Stimulated activated naive B cell treated with anti-CD40 and anti-IgM and Interleukin-4, amounts not matched to agents 10 μg/mL and 1 μg/mL and 100 μg/mL, for 72 hours (primary cell): ENCODE data around the gene SRPK2.
"Not testable (repeated sequence)": the region's sequence is repeated elsewhere in the genome, so short reads cannot be mapped to it uniquely, and the experiment has no call there.

ENCODE experiments used
- ATAC-seq, 2 donors: fragments of 150-1000 bp; cut with Tn5 transposase; replicated peaks; 2 replicates each; pipeline ENCODE4 v1.10.0; 2021; ENCODE audit warnings: moderate library complexity in 1 of 2
- DNase-seq: peaks from one replicate; pipeline ENCODE4 v3.0.0; 2021
- H3K27ac Mint-ChIP-seq: one replicate; pipeline ENCODE4 v1.8.0; 2022; ENCODE audit warnings: mild to moderate bottlenecking, mixed read lengths
- H3K27me3 Mint-ChIP-seq, 2 donors: one replicate each; pipeline ENCODE4 v1.8.0; 2022; ENCODE audit warnings: mixed read lengths in 2 of 2
- H3K36me3 Mint-ChIP-seq, 2 donors: one replicate each; pipeline ENCODE4 v1.8.0; 2022; ENCODE audit warnings: mixed read lengths in 2 of 2, mild to moderate bottlenecking in 1 of 2
- H3K4me1 Mint-ChIP-seq, 2 donors: one replicate each; pipeline ENCODE4 v1.8.0; 2022; ENCODE audit warnings: mixed read lengths in 2 of 2, mild to moderate bottlenecking in 1 of 2
- H3K4me3 Mint-ChIP-seq, 2 donors: one replicate each; pipeline ENCODE4 v1.8.0; 2022; ENCODE audit warnings: mild to moderate bottlenecking in 2 of 2, mixed read lengths in 2 of 2, moderate library complexity in 1 of 2
- H3K9me3 Mint-ChIP-seq, 2 donors: one replicate each; pipeline ENCODE4 v1.8.0; 2022; ENCODE audit warnings: mixed read lengths in 2 of 2, mild to moderate bottlenecking in 1 of 2

The SRPK2 gene

GRCh38 chr7:105294482-105294881 lies 94.2 kb downstream of the SRPK2 start:
- Mint-ChIP-seq H3K4me1 (peaks cover 20 to 42% of the 10 kb centered on the region in 2 donors), H3K36me3 (peaks cover 7 to 15% of the 10 kb centered on the region in 2 donors)
- H3K27ac Mint-ChIP-seq, ATAC-seq, H3K27me3 Mint-ChIP-seq, H3K4me3 Mint-ChIP-seq, H3K9me3 Mint-ChIP-seq, DNase-seq: not testable (repeated sequence)

- ATAC-seq (no peak), DNase-seq (no peak)
- peaks cover 9 to 15% of the 10 kb centered on the region in 2 donors for H3K4me1 Mint-ChIP-seq
- peak overlapping the region; percentile 4 for H3K27ac Mint-ChIP-seq
- no peaks in the 10 kb centered on the region for H3K9me3 Mint-ChIP-seq
- H3K4me3 Mint-ChIP-seq: no peak overlapping the region
- H3K27me3 Mint-ChIP-seq: no peaks in the 10 kb centered on the region
- H3K36me3 Mint-ChIP-seq: peaks cover 8 to 15% of the 10 kb centered on the region in 2 donors
Measured at GRCh38 chr7:105289704-105290103, 99.0 kb downstream of the SRPK2 start.

GRCh38 chr7:105286441-105286840 lies 102.3 kb downstream of the SRPK2 start:
- DNase-seq (no peak), ATAC-seq (no peak)
- Mint-ChIP-seq H3K9me3 (no peaks in the 10 kb centered on the region), H3K4me3 (no peak overlapping the region), H3K36me3 (peaks cover 8 to 15% of the 10 kb centered on the region in 2 donors), H3K4me1 (peaks cover 9 to 19% of the 10 kb centered on the region in 2 donors), H3K27me3 (no peaks in the 10 kb centered on the region), H3K27ac (no peak overlapping the region)

GRCh38 chr7:105285118-105285874 lies 103.4 kb downstream of the SRPK2 start:
- Mint-ChIP-seq H3K4me3 (no peak overlapping the region), H3K4me1 (peaks cover 9 to 16% of the 10 kb centered on the region in 2 donors), H3K36me3 (peaks cover 6 to 17% of the 10 kb centered on the region in 2 donors), H3K27ac (peak overlapping the region; percentile 65), H3K9me3 (no peaks in the 10 kb centered on the region), H3K27me3 (no peaks in the 10 kb centered on the region)
- DNase-seq: no peak
- ATAC-seq: no peak

- Mint-ChIP-seq H3K4me1 (peaks cover 7 to 13% of the 10 kb centered on the region in 2 donors), H3K4me3 (no peak overlapping the region), H3K27ac (no peak overlapping the region), H3K27me3 (no peaks in the 10 kb centered on the region), H3K9me3 (no peaks in the 10 kb centered on the region), H3K36me3 (peaks cover 3 to 9% of the 10 kb centered on the region in 2 donors)
- DNase-seq: no peak
- ATAC-seq: no peak
Measured at GRCh38 chr7:105284014-105284413, 104.7 kb downstream of the SRPK2 start.

GRCh38 chr7:105281966-105282365 lies 106.8 kb downstream of the SRPK2 start:
- DNase-seq: no peak
- H3K27ac Mint-ChIP-seq: no peak overlapping the region
- ATAC-seq: no peak

GRCh38 chr7:105279688-105280007 lies 109.1 kb downstream of the SRPK2 start:
- H3K27me3 Mint-ChIP-seq: no peaks in the 10 kb centered on the region
- no peak overlapping the region for H3K27ac Mint-ChIP-seq
- H3K9me3 Mint-ChIP-seq: no peaks in the 10 kb centered on the region
- DNase-seq (no peak), ATAC-seq (peak; percentile 56 to 61)
- H3K4me3 Mint-ChIP-seq: no peak overlapping the region
- peaks cover 0 to 8% of the 10 kb centered on the region in 2 donors for H3K36me3 Mint-ChIP-seq
- peaks cover 10 to 20% of the 10 kb centered on the region in 2 donors for H3K4me1 Mint-ChIP-seq

More at GRCh38 chr7:105281966-105282365, 106.8 kb downstream of the SRPK2 start:
- H3K4me3 Mint-ChIP-seq: no peak overlapping the region
- no peaks in the 10 kb centered on the region for H3K27me3 Mint-ChIP-seq
- peaks cover 9 to 18% of the 10 kb centered on the region in 2 donors for H3K4me1 Mint-ChIP-seq
- H3K9me3 Mint-ChIP-seq: no peaks in the 10 kb centered on the region
- peaks cover 3 to 9% of the 10 kb centered on the region in 2 donors for H3K36me3 Mint-ChIP-seq

GRCh38 chr7:105278973-105279687 lies 109.6 kb downstream of the SRPK2 start:
- Mint-ChIP-seq H3K9me3 (no peaks in the 10 kb centered on the region), H3K36me3 (peaks cover 0 to 8% of the 10 kb centered on the region in 2 donors), H3K27ac (no peak overlapping the region), H3K4me3 (no peak overlapping the region), H3K27me3 (no peaks in the 10 kb centered on the region), H3K4me1 (peaks cover 11 to 17% of the 10 kb centered on the region in 2 donors)
- ATAC-seq (peak; percentile 47 to 49), DNase-seq (no peak)

- Mint-ChIP-seq H3K27me3 (no peaks in the 10 kb centered on the region), H3K36me3 (peaks cover 0 to 8% of the 10 kb centered on the region in 2 donors), H3K9me3 (no peaks in the 10 kb centered on the region), H3K27ac (no peak overlapping the region), H3K4me1 (peaks cover 11 to 19% of the 10 kb centered on the region in 2 donors), H3K4me3 (peak overlapping the region in 1 of 2 donors; percentile 21)
- no peak for DNase-seq
- ATAC-seq: no peak
Measured at GRCh38 chr7:105278565-105278964, 110.2 kb downstream of the SRPK2 start.

GRCh38 chr7:105277341-105277740 lies 111.4 kb downstream of the SRPK2 start:
- peaks cover 15 to 28% of the 10 kb centered on the region in 2 donors for H3K4me1 Mint-ChIP-seq
- H3K27me3 Mint-ChIP-seq: no peaks in the 10 kb centered on the region
- H3K4me3 Mint-ChIP-seq: no peak overlapping the region
- H3K36me3 Mint-ChIP-seq: peaks cover 0 to 8% of the 10 kb centered on the region in 2 donors
- no peak overlapping the region for H3K27ac Mint-ChIP-seq
- no peak for ATAC-seq
- no peaks in the 10 kb centered on the region for H3K9me3 Mint-ChIP-seq
- DNase-seq: no peak

- Mint-ChIP-seq H3K4me3 (no peak overlapping the region), H3K27ac (no peak overlapping the region), H3K27me3 (no peaks in the 10 kb centered on the region), H3K4me1 (peaks cover 17 to 61% of the 10 kb centered on the region in 2 donors), H3K36me3 (no peaks in the 10 kb centered on the region), H3K9me3 (no peaks in the 10 kb centered on the region)
- no peak for DNase-seq
- no peak for ATAC-seq
Measured at GRCh38 chr7:105270117-105270516, 118.6 kb downstream of the SRPK2 start.

GRCh38 chr7:105269397-105269796 lies 119.3 kb downstream of the SRPK2 start:
- no peaks in the 10 kb centered on the region for H3K36me3 Mint-ChIP-seq
- H3K27me3 Mint-ChIP-seq: no peaks in the 10 kb centered on the region
- H3K4me3 Mint-ChIP-seq: peak overlapping the region; percentile 79 to 90
- H3K27ac Mint-ChIP-seq: peak overlapping the region; percentile 96
- no peaks in the 10 kb centered on the region for H3K9me3 Mint-ChIP-seq
- H3K4me1 Mint-ChIP-seq: peaks cover 20 to 68% of the 10 kb centered on the region in 2 donors
- DNase-seq: no peak
- ATAC-seq: peak; percentile 42 to 49

GRCh38 chr7:105268511-105269392 lies 120.0 kb downstream of the SRPK2 start:
- Mint-ChIP-seq H3K27ac (peak overlapping the region; percentile 96), H3K4me1 (peaks cover 24 to 74% of the 10 kb centered on the region in 2 donors)
- peak; percentile 80 to 82 for ATAC-seq

GRCh38 chr7:105268056-105268455 lies 120.7 kb downstream of the SRPK2 start:
- peak overlapping the region in 1 of 2 donors; percentile 79 for H3K4me3 Mint-ChIP-seq
- H3K36me3 Mint-ChIP-seq: no peaks in the 10 kb centered on the region
- peaks cover 24 to 75% of the 10 kb centered on the region in 2 donors for H3K4me1 Mint-ChIP-seq
- H3K27ac Mint-ChIP-seq: no peak overlapping the region
- no peaks in the 10 kb centered on the region for H3K9me3 Mint-ChIP-seq
- H3K27me3 Mint-ChIP-seq: no peaks in the 10 kb centered on the region
- DNase-seq (no peak), ATAC-seq (peak; percentile 61 to 71)

More at GRCh38 chr7:105268511-105269392, 120.0 kb downstream of the SRPK2 start:
- Mint-ChIP-seq H3K4me3 (peak overlapping the region; percentile 79 to 90), H3K27me3 (no peaks in the 10 kb centered on the region), H3K9me3 (no peaks in the 10 kb centered on the region), H3K36me3 (no peaks in the 10 kb centered on the region)
- DNase-seq: no peak
